MM.1S (cell line): ENCODE measurements around the gene TTC14.

Experiments used
- CTCF ChIP-seq: fragments of 300-600 bp; sonication (generic); IDR thresholded peaks from 2 replicates; pipeline ENCODE4 v1.5.1; 2016; ENCODE audit warnings: antibody characterized with exemption, low read length, mixed read lengths
- EZH2 ChIP-seq: fragments of 300-600 bp; sonication (generic); optimal IDR thresholded peaks from 2 replicates; pipeline ENCODE3; 2017; ENCODE audit warnings: low read depth, mild to moderate bottlenecking, antibody characterized with exemption, low read length, mixed read lengths

DNA sequence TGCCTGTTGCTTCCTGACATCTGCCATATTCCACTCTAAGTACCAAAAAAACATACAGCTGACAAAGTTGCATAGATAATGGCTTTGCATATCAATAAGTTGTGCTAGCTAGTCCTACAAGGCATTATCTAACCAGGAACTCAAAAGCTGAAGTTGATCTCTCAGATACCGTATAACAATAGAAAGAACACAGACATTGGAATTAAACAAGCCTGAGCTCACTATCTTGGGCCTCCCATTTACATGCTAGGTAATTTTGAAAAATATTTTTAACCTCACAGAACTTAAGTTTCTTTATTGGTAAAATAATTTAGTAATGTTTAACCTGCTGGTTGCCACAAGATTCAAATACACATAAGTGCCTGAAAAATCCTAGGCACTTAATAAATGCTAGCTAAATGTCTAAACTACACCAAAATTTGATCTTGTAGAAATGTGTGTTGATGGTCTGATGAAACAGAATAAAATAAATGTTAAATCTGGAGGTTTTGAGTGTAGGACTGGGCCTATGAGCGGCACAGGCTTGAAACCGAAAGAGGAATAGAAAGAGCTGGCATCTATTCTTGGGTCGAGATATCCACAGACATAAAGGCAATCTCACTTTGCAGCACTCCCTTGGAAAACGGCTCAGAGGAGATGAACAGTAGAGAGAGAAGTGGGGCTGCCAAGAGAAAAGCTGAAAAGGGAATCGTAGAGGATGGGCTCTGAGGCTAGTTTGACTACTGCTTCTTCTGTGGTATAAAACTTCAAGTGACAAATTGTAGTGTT lies 29.9 kb upstream of the TTC14 start:
- no peak for TF ChIP-seq CTCF
- no peak for TF ChIP-seq EZH2
